ENCODE measurements around the gene FCN1.

FCN1 gene

GRCh38 chr9:134942011-134942787 is 24.5 kb upstream of the FCN1 start:
- POLR2A ChIA-PET, result no interaction called here
- CTCF ChIA-PET, result no interaction called here
- DNase-seq (ENCODE audit: extremely low spot score), result no peak
- TF ChIP-seq, protein P1, sequence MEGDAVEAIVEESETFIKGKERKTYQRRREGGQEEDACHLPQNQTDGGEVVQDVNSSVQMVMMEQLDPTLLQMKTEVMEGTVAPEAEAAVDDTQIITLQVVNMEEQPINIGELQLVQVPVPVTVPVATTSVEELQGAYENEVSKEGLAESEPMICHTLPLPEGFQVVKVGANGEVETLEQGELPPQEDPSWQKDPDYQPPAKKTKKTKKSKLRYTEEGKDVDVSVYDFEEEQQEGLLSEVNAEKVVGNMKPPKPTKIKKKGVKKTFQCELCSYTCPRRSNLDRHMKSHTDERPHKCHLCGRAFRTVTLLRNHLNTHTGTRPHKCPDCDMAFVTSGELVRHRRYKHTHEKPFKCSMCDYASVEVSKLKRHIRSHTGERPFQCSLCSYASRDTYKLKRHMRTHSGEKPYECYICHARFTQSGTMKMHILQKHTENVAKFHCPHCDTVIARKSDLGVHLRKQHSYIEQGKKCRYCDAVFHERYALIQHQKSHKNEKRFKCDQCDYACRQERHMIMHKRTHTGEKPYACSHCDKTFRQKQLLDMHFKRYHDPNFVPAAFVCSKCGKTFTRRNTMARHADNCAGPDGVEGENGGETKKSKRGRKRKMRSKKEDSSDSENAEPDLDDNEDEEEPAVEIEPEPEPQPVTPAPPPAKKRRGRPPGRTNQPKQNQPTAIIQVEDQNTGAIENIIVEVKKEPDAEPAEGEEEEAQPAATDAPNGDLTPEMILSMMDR (IDR thresholded peaks at IDR 0.05; ENCODE audit: control extremely low read depth, extremely low read depth, low read depth, missing control alignments), result no peak

DNA sequence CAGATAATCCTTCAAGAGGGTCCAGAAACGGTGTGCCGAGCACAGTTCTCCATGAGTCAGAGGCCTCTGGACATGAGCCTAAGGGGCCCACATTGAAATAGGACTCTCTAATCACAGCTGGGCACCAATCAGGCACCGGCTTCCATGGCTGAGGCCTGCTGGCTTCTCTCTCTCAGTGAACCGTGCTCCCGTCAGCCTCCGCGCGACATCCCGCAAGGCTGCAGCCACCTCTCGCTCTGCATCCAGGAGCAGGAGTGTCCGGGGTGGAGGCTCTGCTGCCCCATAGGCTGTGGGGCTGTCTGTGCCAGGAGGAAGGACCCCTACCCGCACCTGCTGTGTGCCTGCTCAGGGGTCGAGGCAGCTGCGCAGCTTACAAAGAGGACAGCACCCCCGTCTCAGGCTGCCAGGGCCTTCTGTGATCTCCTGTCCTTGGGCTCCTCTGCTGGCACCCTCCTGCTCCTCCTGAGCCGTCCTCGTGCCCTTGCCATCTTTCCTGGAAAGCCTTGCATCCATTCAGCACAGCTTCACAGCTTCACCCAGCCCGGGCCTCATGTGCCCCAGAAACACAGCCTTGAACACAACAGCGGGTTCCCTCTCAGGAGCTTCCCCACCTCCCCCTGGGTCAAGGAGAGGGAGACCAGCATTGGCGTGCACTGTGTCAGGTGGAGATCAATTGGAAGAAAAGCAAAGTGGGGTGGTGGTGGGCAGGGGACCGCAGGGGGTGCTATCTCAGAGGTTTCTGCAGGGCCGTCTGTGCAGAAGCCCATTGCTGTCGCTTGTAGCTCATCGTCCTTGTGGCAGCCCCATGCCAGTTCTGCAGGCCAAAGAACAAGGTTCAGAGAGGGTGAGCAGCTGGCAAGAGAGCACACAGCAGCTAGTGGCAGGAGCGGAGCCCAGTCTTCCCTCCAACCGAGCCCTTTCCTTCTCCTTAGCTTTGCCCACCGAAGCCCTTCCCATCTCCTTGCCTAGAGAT is 22.8 kb upstream of the FCN1 start:
- ChIA-PET CTCF (no interaction called here), POLR2A (no interaction called here)
- no peak for DNase-seq (ENCODE audit: extremely low spot score)
- TF ChIP-seq, protein P1 (IDR thresholded peaks at IDR 0.05; ENCODE audit: control extremely low read depth, extremely low read depth, low read depth, missing control alignments), result no peak

- DNase-seq (ENCODE audit: extremely low spot score), result no peak
- ChIA-PET CTCF (no interaction called here), POLR2A (no interaction called here)
- TF ChIP-seq, protein P1 (IDR thresholded peaks at IDR 0.05; ENCODE audit: control extremely low read depth, extremely low read depth, low read depth, missing control alignments), result no peak
Observed at GRCh38 chr9:134939836-134940235, 22.1 kb upstream of the FCN1 start.

GRCh38 chr9:134939080-134939733 is 21.5 kb upstream of the FCN1 start:
- CTCF ChIA-PET, result no interaction called here
- TF ChIP-seq, protein P1 (IDR thresholded peaks at IDR 0.05; ENCODE audit: control extremely low read depth, extremely low read depth, low read depth, missing control alignments), result no peak
- DNase-seq (ENCODE audit: extremely low spot score), result no peak
- POLR2A ChIA-PET, result no interaction called here

DNA sequence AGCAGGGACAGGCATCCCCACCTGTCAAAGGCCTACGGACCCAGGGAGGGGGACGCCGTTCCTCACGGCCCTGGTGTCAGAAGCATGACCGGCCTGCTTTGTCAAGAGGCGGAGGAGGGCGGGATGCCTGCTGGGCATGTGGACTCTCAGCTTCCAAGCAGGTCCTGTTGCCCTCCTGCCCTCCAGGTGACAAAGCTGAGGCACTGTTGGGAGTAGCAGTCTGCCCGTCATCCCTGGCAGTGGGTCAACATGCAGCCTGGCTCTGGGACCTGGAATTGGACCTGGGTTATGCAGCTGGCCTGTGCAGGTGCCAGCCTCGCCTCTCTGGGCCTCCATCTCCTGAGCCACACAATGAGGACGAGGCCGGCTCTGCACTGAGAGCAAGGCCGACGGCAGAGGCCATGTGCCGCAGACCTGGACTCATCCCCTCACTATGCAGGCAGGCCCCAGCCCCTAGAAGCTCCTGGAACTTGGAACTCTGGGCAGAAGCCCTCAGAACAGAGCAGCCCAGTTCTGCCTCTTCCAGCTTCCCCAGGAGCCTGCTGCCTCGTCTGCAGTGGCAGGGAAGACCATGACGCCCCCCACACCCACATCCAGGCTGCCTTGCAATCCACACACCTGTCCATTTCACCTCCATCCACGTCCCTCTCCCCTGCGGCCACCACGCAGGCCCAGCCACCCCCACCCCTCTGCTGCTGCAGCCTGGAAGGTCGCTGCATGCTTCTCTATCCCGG is 20.8 kb upstream of the FCN1 start:
- ChIA-PET POLR2A (no interaction called here), CTCF (no interaction called here)
- TF ChIP-seq, protein P1 (IDR thresholded peaks at IDR 0.05; ENCODE audit: control extremely low read depth, extremely low read depth, low read depth, missing control alignments), result no peak
- no peak for DNase-seq (ENCODE audit: extremely low spot score)
